IMR-90 (cell line): ENCODE data around the gene GPATCH8. TPM values are rescaled to one million over a fixed set of nuclear protein-coding genes. Genes with fewer than 3 reads are reported as not detected.

ENCODE experiments used
- ATAC-seq: fragments of 200-7000 bp; cut with Tn5 transposase; 2 replicates; pipeline ENCODE4 v1.9.1; 2020; ENCODE audit warnings: low read depth, mild to moderate bottlenecking, moderate library complexity
- BruUV-seq: library from RNA; stranded (reverse); fragments of 400-500 nt; replicated peaks from 2 replicates; lab custom pipeline; 2021; lab: Mats Ljungman, UMichigan
- CTCF ChIA-PET: fragments of 300-600 bp; formaldehyde crosslinking; extraction: SDS; loops from one replicate; lab custom pipeline; 2021; ENCODE audit warnings: antibody characterized with exemption; lab: Yijun Ruan, JAX
- POLR2A ChIA-PET: fragments of 300-600 bp; sonication (Branson Sonifier 250); formaldehyde crosslinking; loops from one replicate; lab custom pipeline; 2022; ENCODE audit warnings: antibody characterized with exemption; ENCODE audit not compliant: unreplicated experiment; lab: Charles Lee
- DNase-seq: peaks from one replicate; pipeline ENCODE4 v3.0.0; 2013
- H2AFZ ChIP-seq: replicated peaks from 2 replicates; pipeline ENCODE3; 2013; ENCODE audit warnings: low read length, mild to moderate bottlenecking; ENCODE audit not compliant: poor library complexity
- H2AK5ac ChIP-seq: 2 replicates; pipeline ENCODE4 v1.6.1; 2013; ENCODE audit warnings: low read depth, low read length, inconsistent platforms
- H2AK9ac ChIP-seq: replicated peaks from 2 replicates; pipeline ENCODE3; 2013; ENCODE audit warnings: mild to moderate bottlenecking, low read depth, low read length, moderate library complexity; ENCODE audit not compliant: poor library complexity
- H2BK120ac ChIP-seq: 2 replicates; pipeline ENCODE4 v1.6.1; 2013; ENCODE audit warnings: low read depth, low read length, inconsistent platforms
- H2BK15ac ChIP-seq: 3 replicates; pipeline ENCODE4 v1.6.1; 2013; ENCODE audit warnings: low read depth, low read length, inconsistent platforms
- H2BK20ac ChIP-seq: 2 replicates; pipeline ENCODE4 v1.6.1; 2013; ENCODE audit warnings: low read depth, mild to moderate bottlenecking, inconsistent platforms, low read length, moderate library complexity
- H2BK5ac ChIP-seq: 2 replicates; pipeline ENCODE4 v1.6.1; 2013; ENCODE audit warnings: mild to moderate bottlenecking, low read depth, low read length, inconsistent platforms; ENCODE audit not compliant: poor library complexity, severe bottlenecking
- H3K14ac ChIP-seq: replicated peaks from 2 replicates; pipeline ENCODE4 v1.6.1; 2013; ENCODE audit warnings: low read depth, low read length, inconsistent platforms
- H3K18ac ChIP-seq: 2 replicates; pipeline ENCODE4 v1.6.1; 2013; ENCODE audit warnings: low read depth, low read length, control low read depth
- H3K23ac ChIP-seq: 2 replicates; pipeline ENCODE4 v1.6.1; 2013; ENCODE audit warnings: low read depth, low read length, inconsistent platforms
- H3K27ac ChIP-seq: 2 replicates; pipeline ENCODE4 v1.5.1; 2013; ENCODE audit warnings: mild to moderate bottlenecking, control low read depth, low read length; ENCODE audit not compliant: insufficient read depth
- H3K27me3 ChIP-seq: 2 replicates; pipeline ENCODE4 v1.6.1; 2013; ENCODE audit warnings: low read length; ENCODE audit not compliant: control insufficient read depth, insufficient read depth
- H3K36me3 ChIP-seq: 2 replicates; pipeline ENCODE4 v1.6.1; 2013; ENCODE audit warnings: low read length, mixed read lengths; ENCODE audit not compliant: control insufficient read depth, insufficient read depth
- H3K4ac ChIP-seq: 2 replicates; pipeline ENCODE4 v1.6.1; 2013; ENCODE audit warnings: low read depth, low read length, inconsistent platforms
- H3K4me1 ChIP-seq: 2 replicates; pipeline ENCODE4 v1.6.1; 2013; ENCODE audit warnings: low read length, mixed read lengths; ENCODE audit not compliant: control insufficient read depth, insufficient read depth
- H3K4me2 ChIP-seq: 2 replicates; pipeline ENCODE4 v1.6.1; 2013; ENCODE audit warnings: low read depth, mild to moderate bottlenecking, control low read depth, low read length, moderate library complexity
- H3K4me3 ChIP-seq: 2 replicates; pipeline ENCODE4 v1.5.1; 2013; ENCODE audit warnings: low read depth, mild to moderate bottlenecking, control low read depth, low read length, moderate library complexity; ENCODE audit not compliant: insufficient read depth
- H3K56ac ChIP-seq: 2 replicates; pipeline ENCODE4 v1.6.1; 2013; ENCODE audit warnings: low read length, inconsistent platforms; ENCODE audit not compliant: insufficient read depth; ENCODE audit errors: extremely low read depth
- H3K79me1 ChIP-seq, 2 experiments: 2 replicates each; pipeline ENCODE4 v1.6.1; 2013; ENCODE audit warnings: low read length in 2 of 2, inconsistent platforms in 1 of 2, low read depth in 1 of 2
- H3K9ac ChIP-seq: 2 replicates; pipeline ENCODE4 v1.6.1; 2013; ENCODE audit warnings: low read depth, low read length, control low read depth
- H3K9me1 ChIP-seq: 2 replicates; pipeline ENCODE4 v1.6.1; 2013; ENCODE audit warnings: low read length, inconsistent platforms; ENCODE audit not compliant: insufficient read depth
- H3K9me3 ChIP-seq: 2 replicates; pipeline ENCODE4 v1.6.1; 2013; ENCODE audit warnings: low read length; ENCODE audit not compliant: control insufficient read depth, insufficient read depth
- H4K20me1 ChIP-seq: 2 replicates; pipeline ENCODE4 v1.6.1; 2013; ENCODE audit warnings: low read length, inconsistent platforms; ENCODE audit not compliant: insufficient read depth
- H4K5ac ChIP-seq: 2 replicates; pipeline ENCODE4 v1.6.1; 2013; ENCODE audit warnings: mild to moderate bottlenecking, low read depth, low read length, control low read depth
- H4K8ac ChIP-seq, 2 experiments: 2 replicates each; pipeline ENCODE4 v1.6.1; 2013; ENCODE audit warnings: low read depth in 2 of 2, low read length in 2 of 2, control low read depth in 1 of 2, inconsistent platforms in 1 of 2
- H4K91ac ChIP-seq: 2 replicates; pipeline ENCODE4 v1.6.1; 2013; ENCODE audit warnings: low read depth, low read length, inconsistent platforms; ENCODE audit not compliant: insufficient read depth
- BHLHE40 ChIP-seq: fragments of 150-350 bp; IDR thresholded peaks from 2 replicates; pipeline ENCODE4 v1.6.1; 2016; ENCODE audit warnings: mild to moderate bottlenecking, low read depth, low read length
- CHD1 ChIP-seq: IDR thresholded peaks from 2 replicates; pipeline ENCODE4 v1.6.1; 2012; ENCODE audit warnings: low read depth, low read length, improper control_type of control experiment
- MAFK ChIP-seq: IDR thresholded peaks from 2 replicates; pipeline ENCODE4 v1.6.1; 2012; ENCODE audit warnings: low read depth, low read length, improper control_type of control experiment
- MAZ ChIP-seq: IDR thresholded peaks from 2 replicates; pipeline ENCODE4 v1.6.1; 2012; ENCODE audit warnings: low read depth, mild to moderate bottlenecking, low read length, improper control_type of control experiment, moderate library complexity, borderline replicate concordance
- MXI1 ChIP-seq: IDR thresholded peaks from 2 replicates; pipeline ENCODE4 v1.6.1; 2012; ENCODE audit warnings: low read depth, mild to moderate bottlenecking, low read length, moderate library complexity, borderline replicate concordance
- RCOR1 ChIP-seq: IDR thresholded peaks from 2 replicates; pipeline ENCODE4 v1.6.1; 2012; ENCODE audit warnings: mild to moderate bottlenecking, low read length, improper control_type of control experiment; ENCODE audit not compliant: insufficient replicate concordance
- WGBS, 2 experiments: methylation state at CpG; one replicate each; pipeline versions ENCODE4 v1.1.5 to v1.1.7; 2013; ENCODE audit warnings: missing lambda C conversion rate in 2 of 2; ENCODE audit not compliant: insufficient read length in 1 of 2; ENCODE audit errors: extremely low coverage in 2 of 2; 5-methylcytosine and 5-hydroxymethylcytosine counted together
- dilution Hi-C: fragments of 300-500 bp; cut with HindIII; formaldehyde crosslinking; loops from one replicate; pipeline ENCODE4 v1.14.3; 2018; ENCODE audit warnings: low sequenced_read_pairs; ENCODE audit not compliant: unreplicated experiment
- in situ Hi-C: fragments of 300-500 bp; cut with MboI; formaldehyde crosslinking; loops from 3 replicates; pipeline ENCODE4 v1.14.3; 2019; ENCODE audit warnings: low sequenced_read_pairs, inconsistent platforms, mixed read lengths
- intact Hi-C: fragments of 100-400 bp; cut with micrococcal nuclease; formaldehyde crosslinking; loops from 2 replicates; pipeline ENCODE4 v1.10.0; 2022
- polyA plus RNA-seq, 3 experiments: library from polyadenylated mRNA; depleted of rRNA; stranded (reverse); fragments of >200 nt; gene quantifications; 2 replicates each; pipeline ENCODE4 v1.2.3, GENCODE V29; 2012; ENCODE audit warnings: low replicate concordance in 1 of 3
- total RNA-seq: library from RNA; depleted of rRNA; stranded (reverse); fragments of >200 nt; gene quantifications from 2 replicates; pipeline ENCODE4 v1.2.3, GENCODE V29; 2012

GPATCH8 gene
- total and polyA plus RNA-seq, 2 of the 4 experiments (the other 2 are of a cell fraction), result 8.8 to 13.2 TPM

GRCh38 chr17:44487170-44487569, 16.0 kb downstream of the GPATCH8 start:
- Histone ChIP-seq H3K4me1 (no peaks in the 10 kb centered on the region), H3K4ac (no peak overlapping the region), H3K23ac (no peak overlapping the region), H4K20me1 (peaks cover 63% of the 10 kb centered on the region), H3K56ac (no peak overlapping the region), H2AFZ (no peak overlapping the region), H3K9me1 (no peaks in the 10 kb centered on the region; the same call in 1 of the 2 replicates), H4K5ac (no peak overlapping the region), H2AK9ac (no peak overlapping the region), H2BK120ac (no peak overlapping the region), H2BK20ac (no peak overlapping the region), H3K4me3 (no peak overlapping the region), H3K27me3 (no peaks in the 10 kb centered on the region), H3K27ac (no peak overlapping the region), H3K36me3 (peaks cover 5% of the 10 kb centered on the region; the same call in 1 of the 2 replicates), H4K91ac (no peak overlapping the region), H3K18ac (no peak overlapping the region), H2AK5ac (no peak overlapping the region), H2BK15ac (no peak overlapping the region), H3K9me3 (no peaks in the 10 kb centered on the region), H3K79me1 (peaks cover 12 to 63% of the 10 kb centered on the region in 2 experiments), H2BK5ac (no peak overlapping the region), H3K14ac (no peak overlapping the region), H4K8ac (no peak overlapping the region), H3K4me2 (no peak overlapping the region), H3K9ac (no peak overlapping the region)
- no CpG with 5 or more reads among the region's 2 CpGs for WGBS, 2 experiments
- no peak for ATAC-seq
- ChIA-PET POLR2A (no interaction called here), CTCF (no interaction called here)
- in situ Hi-C loops (no loop called here), intact Hi-C loops (no loop called here), dilution Hi-C loops (no loop called here)
- no peak for DNase-seq
- TF ChIP-seq BHLHE40 (no peak), MXI1 (no peak), RCOR1 (no peak), MAZ (no peak), CHD1 (no peak), MAFK (no peak)
- TSS peak; percentile 14 for BruUV-seq
